ENCODE results near the gene CES2.
A peak's percentile ranks its signal among the peaks of the same experiment; 100 is the strongest.

CES2 gene

GRCh38 chr16:66898207-66898606 lies 37.1 kb upstream of the CES2 start:
- peak overlapping the region; percentile 95 to 97 for H3K27ac ChIP-seq
- no peak for DNase-seq (ENCODE audit: low spot score)
- TF ChIP-seq CTCF (IDR thresholded peaks at IDR 0.05): no peak
- H3K4me3 ChIP-seq: no peak overlapping the region

- Histone ChIP-seq H3K4me3 (no peak overlapping the region), H3K27ac (peak overlapping the region; percentile 95 to 97)
- no peak for DNase-seq (ENCODE audit: low spot score)
- no peak for TF ChIP-seq CTCF (IDR thresholded peaks at IDR 0.05)
These were observed 36.4 kb upstream of the CES2 start for GRCh38 chr16:66898933-66899309.

GRCh38 chr16:66899310-66899944 lies 35.9 kb upstream of the CES2 start:
- Histone ChIP-seq H3K4me3 (peak overlapping the region; percentile 32), H3K27ac (peak overlapping the region; percentile 95 to 97)
- no peak for TF ChIP-seq CTCF (IDR thresholded peaks at IDR 0.05)
- DNase-seq (ENCODE audit: low spot score): no peak

- no peak for TF ChIP-seq CTCF (IDR thresholded peaks at IDR 0.05)
- Histone ChIP-seq H3K27ac (peak overlapping the region; percentile 95 to 97), H3K4me3 (peak overlapping the region; percentile 32)
- no peak for DNase-seq (ENCODE audit: low spot score)
These were observed 35.2 kb upstream of the CES2 start for GRCh38 chr16:66899945-66900710.

GRCh38 chr16:66900721-66901441 lies 34.4 kb upstream of the CES2 start:
- no peak for TF ChIP-seq CTCF (IDR thresholded peaks at IDR 0.05)
- Histone ChIP-seq H3K4me3 (peak overlapping the region; percentile 32), H3K27ac (peak overlapping the region; percentile 95 to 97)
- no peak for DNase-seq (ENCODE audit: low spot score)

GRCh38 chr16:66901626-66902025 lies 33.7 kb upstream of the CES2 start:
- Histone ChIP-seq H3K27ac (peak overlapping the region; percentile 95 to 97), H3K4me3 (no peak overlapping the region)
- no peak for DNase-seq (ENCODE audit: low spot score)
- TF ChIP-seq CTCF (IDR thresholded peaks at IDR 0.05): no peak
